GM13977 (cell line): ENCODE results near the gene ZNF474.

ENCODE experiments used
- DNase-seq: peaks from one replicate; pipeline ENCODE4 v3.0.0; 2012; ENCODE audit warnings: low spot score
- CTCF ChIP-seq: IDR thresholded peaks from 2 replicates; pipeline ENCODE4 v1.5.1; 2012; ENCODE audit warnings: mild to moderate bottlenecking, control low read depth; ENCODE audit not compliant: insufficient read depth; ENCODE audit errors: extremely low read depth, missing control alignments
- in situ Hi-C: fragments of 300-500 bp; cut with MboI; formaldehyde crosslinking; loops from one replicate; pipeline ENCODE4 v1.12.0; 2022; ENCODE audit warnings: low sequenced_read_pairs, low pct_unique_long_range_greater_than_20kb, mixed read lengths, inconsistent platforms; ENCODE audit not compliant: unreplicated experiment

ZNF474 gene

GRCh38 chr5:122114501-122114900, 14.8 kb upstream of the ZNF474 start:
- DNase-seq, result no peak
- TF ChIP-seq CTCF, result no peak
- in situ Hi-C loops, result no loop called here

GRCh38 chr5:122118356-122118948, 10.9 kb upstream of the ZNF474 start:
- TF ChIP-seq CTCF, result no peak
- in situ Hi-C loops, result no loop called here
- DNase-seq, result no peak

GRCh38 chr5:122119205-122119604, 10.1 kb upstream of the ZNF474 start:
- in situ Hi-C loops, result no loop called here
- DNase-seq, result no peak
- TF ChIP-seq CTCF, result no peak

- in situ Hi-C loops, result no loop called here
- DNase-seq, result no peak
Observed at GRCh38 chr5:122120493-122120892, 8.9 kb upstream of the ZNF474 start.

GRCh38 chr5:122120957-122121356, 8.4 kb upstream of the ZNF474 start:
- in situ Hi-C loops, result no loop called here
- no peak for TF ChIP-seq CTCF
- no peak for DNase-seq

More at GRCh38 chr5:122120493-122120892, 8.9 kb upstream of the ZNF474 start:
- TF ChIP-seq CTCF, result no peak

GRCh38 chr5:122121479-122122465, 7.6 kb upstream of the ZNF474 start:
- TF ChIP-seq CTCF, result no peak
- DNase-seq, result no peak
- in situ Hi-C loops, result no loop called here
